GM20000 (cell line): ENCODE measurements around the gene FAP.

Source experiments
- DNase-seq: peaks from one replicate; pipeline ENCODE4 v3.0.0; 2012; ENCODE audit warnings: low spot score
- TF ChIP-seq, protein P1 (sequence below): IDR thresholded peaks from 2 replicates; pipeline ENCODE4 v1.5.1; 2012; ENCODE audit warnings: mild to moderate bottlenecking, control low read depth; ENCODE audit errors: extremely low read depth, missing control alignments

Gene FAP

DNA sequence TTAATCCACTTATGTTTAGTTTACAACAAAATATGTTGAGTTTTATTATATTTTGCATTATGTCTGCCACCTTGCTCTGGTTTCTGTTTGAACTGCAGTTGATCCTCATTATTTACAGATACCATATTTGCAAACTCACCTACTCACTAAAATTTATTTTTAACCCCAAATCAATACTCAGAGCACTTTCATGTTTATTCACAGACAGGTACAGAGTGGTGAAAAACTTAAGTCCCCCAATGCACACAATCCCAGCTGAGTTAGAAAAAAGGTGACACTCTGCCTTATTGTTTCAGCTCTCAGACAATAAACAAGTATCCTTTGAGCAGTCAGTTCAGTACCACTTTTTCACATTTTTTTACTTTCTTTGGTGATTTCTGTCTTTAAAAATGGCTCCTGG, 104.9 kb downstream of the FAP start:
- no peak for DNase-seq

DNA sequence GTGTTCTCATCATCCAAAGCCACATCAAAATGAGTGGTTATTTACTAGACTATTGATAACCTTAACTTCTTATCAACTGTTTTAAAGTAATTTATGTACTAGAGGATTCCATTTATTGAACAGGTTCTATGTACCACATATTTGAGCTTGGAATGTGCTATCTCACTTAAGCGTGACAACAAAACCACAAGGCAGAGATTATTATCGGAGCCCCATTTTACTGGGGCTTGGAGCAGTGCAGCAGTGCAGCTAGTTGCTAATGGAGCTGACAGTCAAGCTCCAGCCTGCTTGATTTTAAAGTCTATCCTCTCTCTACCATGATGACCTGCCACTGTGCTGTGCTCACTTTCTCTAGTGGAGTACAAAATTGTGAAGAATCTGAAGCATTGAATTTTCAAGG, 115.8 kb downstream of the FAP start:
- DNase-seq, result no peak
- TF ChIP-seq, protein P1, sequence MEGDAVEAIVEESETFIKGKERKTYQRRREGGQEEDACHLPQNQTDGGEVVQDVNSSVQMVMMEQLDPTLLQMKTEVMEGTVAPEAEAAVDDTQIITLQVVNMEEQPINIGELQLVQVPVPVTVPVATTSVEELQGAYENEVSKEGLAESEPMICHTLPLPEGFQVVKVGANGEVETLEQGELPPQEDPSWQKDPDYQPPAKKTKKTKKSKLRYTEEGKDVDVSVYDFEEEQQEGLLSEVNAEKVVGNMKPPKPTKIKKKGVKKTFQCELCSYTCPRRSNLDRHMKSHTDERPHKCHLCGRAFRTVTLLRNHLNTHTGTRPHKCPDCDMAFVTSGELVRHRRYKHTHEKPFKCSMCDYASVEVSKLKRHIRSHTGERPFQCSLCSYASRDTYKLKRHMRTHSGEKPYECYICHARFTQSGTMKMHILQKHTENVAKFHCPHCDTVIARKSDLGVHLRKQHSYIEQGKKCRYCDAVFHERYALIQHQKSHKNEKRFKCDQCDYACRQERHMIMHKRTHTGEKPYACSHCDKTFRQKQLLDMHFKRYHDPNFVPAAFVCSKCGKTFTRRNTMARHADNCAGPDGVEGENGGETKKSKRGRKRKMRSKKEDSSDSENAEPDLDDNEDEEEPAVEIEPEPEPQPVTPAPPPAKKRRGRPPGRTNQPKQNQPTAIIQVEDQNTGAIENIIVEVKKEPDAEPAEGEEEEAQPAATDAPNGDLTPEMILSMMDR, result no peak

More for the DNA sequence above, 104.9 kb downstream of the FAP start:
- TF ChIP-seq, protein P1, result no peak

DNA sequence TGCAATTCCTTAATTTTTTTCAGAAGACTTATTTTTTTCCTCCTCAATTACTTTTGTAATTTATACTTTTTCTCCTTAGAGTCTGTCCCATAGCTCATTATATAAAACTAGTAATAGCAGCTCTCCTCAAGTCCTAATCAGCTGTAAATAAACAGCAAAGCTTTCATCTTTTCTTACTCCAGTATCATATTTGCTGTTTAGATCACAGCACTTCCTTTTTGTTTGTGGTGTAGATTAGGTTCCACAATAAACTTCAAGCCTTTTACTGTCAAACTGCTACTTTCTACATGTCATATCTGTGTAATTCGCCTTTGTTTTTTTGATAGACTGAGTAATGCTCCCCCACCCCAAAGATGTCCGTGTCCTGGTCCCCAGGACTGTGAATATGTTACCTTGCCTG, 116.7 kb downstream of the FAP start:
- no peak for DNase-seq
- TF ChIP-seq, protein P1, result no peak

DNA sequence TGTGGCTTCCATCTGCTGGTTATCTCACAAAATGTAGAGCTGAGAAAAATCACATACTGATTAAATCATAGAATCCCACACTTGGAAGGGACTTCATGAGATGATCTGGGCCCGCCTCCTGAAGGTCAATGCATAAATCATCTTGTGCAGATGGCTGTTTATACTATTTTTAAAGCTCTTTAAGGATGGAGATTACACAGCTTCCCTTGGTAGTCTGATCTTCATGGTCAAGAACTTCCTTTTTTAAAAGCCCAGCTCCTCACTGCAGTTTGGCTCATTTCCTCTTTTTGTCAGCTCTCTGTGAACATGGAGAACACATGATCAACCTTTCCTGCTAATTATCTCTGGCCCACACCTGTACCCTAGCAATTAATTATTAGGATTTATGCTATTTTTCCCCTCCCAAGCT, 117.1 kb downstream of the FAP start:
- TF ChIP-seq, protein P1, result no peak
- peak; percentile 48 for DNase-seq

DNA sequence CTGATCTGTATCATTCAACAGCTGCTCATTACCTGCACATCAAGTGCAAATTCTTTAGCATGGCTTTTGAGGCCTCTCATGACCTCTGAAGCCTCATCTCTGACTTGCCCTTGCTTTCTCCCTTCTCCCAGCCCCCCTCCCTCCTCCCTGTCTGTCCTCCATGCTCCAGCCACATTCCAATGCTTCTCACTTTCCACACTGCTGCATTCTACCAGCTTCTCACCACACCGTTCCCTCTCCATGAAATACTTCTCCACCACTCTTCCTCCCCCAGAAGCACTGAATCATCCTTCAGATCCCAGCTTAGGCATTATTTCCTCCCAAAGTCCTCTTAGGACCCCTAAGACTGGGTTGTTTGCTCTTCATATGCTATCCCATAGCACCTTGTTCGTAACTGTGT, 118.1 kb downstream of the FAP start:
- TF ChIP-seq, protein P1, result no peak
- DNase-seq, result no peak

DNA sequence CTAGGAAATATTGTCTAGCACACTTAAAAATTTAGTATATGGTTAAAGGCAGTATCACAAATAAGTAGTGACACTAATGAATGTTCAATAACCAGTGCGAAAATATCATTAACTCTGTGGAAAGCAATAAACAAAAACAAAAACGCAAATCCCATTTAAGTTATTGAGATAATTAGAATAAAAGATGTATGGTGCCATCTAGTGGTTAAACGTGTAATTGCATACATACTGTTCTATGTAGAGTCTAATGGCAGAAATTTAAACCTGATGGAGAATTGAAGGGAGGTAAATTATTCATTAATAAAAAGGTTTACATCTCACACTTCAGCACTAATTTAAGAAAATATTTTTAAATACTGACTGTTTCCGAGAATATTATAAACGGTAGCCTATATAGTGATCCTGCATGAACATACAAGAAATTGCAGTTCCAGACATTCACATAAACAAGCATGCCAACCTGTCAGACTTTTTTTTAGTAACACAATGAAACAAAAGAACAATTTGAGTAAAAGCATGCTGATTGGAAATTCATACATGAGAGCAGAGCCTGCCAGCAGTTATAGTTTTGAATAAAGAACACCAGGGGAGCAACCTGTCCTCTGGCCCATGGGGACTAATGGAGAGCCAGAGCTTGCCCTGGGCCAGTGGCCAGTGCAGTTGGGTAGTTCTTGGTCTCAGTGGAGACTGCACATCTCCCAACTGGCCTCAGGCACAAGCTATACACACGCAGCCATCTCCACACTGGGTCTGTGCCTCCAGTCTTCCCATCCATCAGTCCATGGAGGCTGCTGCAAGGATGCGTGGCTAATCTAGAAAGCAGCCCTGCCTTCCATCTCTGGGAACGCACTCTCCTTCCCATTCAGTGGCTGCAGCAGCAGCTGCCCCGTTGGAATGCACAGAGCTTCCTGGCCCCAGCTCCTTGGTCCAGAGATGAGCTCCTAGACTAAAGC, 119.2 kb downstream of the FAP start:
- TF ChIP-seq, protein P1, result peak; percentile 38
- peak; percentile 40 for DNase-seq
